ENCODE results near the gene FAM181A. TPM values are rescaled to one million over a fixed set of nuclear protein-coding genes. Genes with fewer than 3 reads are reported as not detected.

FAM181A gene
- not detected for total RNA-seq
- not detected for polyA plus RNA-seq

GRCh38 chr14:93926873-93927799, at the start of gene FAM181A:
FAM181A (plus strand) TSS chr14:93927344; CDS start chr14:93928286, 942 bp downstream.
- Histone ChIP-seq H3K27me3 (ENCODE audit: insufficient read depth, low read length) (no peaks in the 10 kb centered on the region), H3K27ac (ENCODE audit: low read depth, low read length) (no peak within 1 kb of the TSS), H3K36me3 (ENCODE audit: insufficient read depth, low read length) (no peaks in the 10 kb centered on the region), H3K4me1 (ENCODE audit: insufficient read depth, low read length) (no peaks in the 10 kb centered on the region), H3K4me3 (ENCODE audit: low read length in 2 of 2) (no peak within 1 kb of the TSS), H3K9me3 (ENCODE audit: control insufficient read depth in 1 of 2, low read length in 2 of 2) (no peaks in the 10 kb centered on the region)
- Mint-ChIP-seq H3K4me1 (no peaks in the 10 kb centered on the region), H3K27ac (no peak within 1 kb of the TSS), H3K4me3 (no peak within 1 kb of the TSS), H3K9me3 (no peaks in the 10 kb centered on the region), H3K36me3 (no peaks in the 10 kb centered on the region), H3K27me3 (no peaks in the 10 kb centered on the region)
- ChIA-PET POLR2A (ENCODE audit: partially characterized antibody) (interaction anchor here (1.8 kb wide), 1 partner anchor 43 kb away, joined by 5 read pairs; no protein-coding TSS in a partner anchor), CTCF (ENCODE audit: partially characterized antibody) (no interaction called here)
- intact Hi-C loops (cut with micrococcal nuclease): no loop called here
- DNase-seq: no peak

- peaks cover 3 to 18% of the 10 kb centered on the region in 2 donors for H3K27me3 Mint-ChIP-seq
Measured at GRCh38 chr14:93878212-93878611, 48.9 kb upstream of the FAM181A start.

GRCh38 chr14:93878871-93879270, 48.3 kb upstream of the FAM181A start:
- CTCF ChIA-PET (ENCODE audit: partially characterized antibody): no interaction called here
- H3K9me3 Mint-ChIP-seq: peaks cover 0 to 18% (median 10%) of the 10 kb centered on the region in 8 donors
- peaks cover 4% of the 10 kb centered on the region for H3K27me3 ChIP-seq (ENCODE audit: insufficient read depth, low read length)

More at GRCh38 chr14:93878212-93878611, 48.9 kb upstream of the FAM181A start:
- Mint-ChIP-seq H3K27ac (no peak overlapping the region), H3K4me1 (peaks cover 0 to 5% (median 2%) of the 10 kb centered on the region in 4 donors), H3K9me3 (peaks cover 0 to 22% (median 10%) of the 10 kb centered on the region in 8 donors), H3K4me3 (no peak overlapping the region), H3K36me3 (no peaks in the 10 kb centered on the region)
- ChIA-PET CTCF (ENCODE audit: partially characterized antibody) (no interaction called here), POLR2A (ENCODE audit: partially characterized antibody) (no interaction called here)
- no peak overlapping the region for H3K27ac ChIP-seq (ENCODE audit: low read depth, low read length)
- H3K4me1 ChIP-seq (ENCODE audit: insufficient read depth, low read length): no peaks in the 10 kb centered on the region
- DNase-seq: no peak
- no peaks in the 10 kb centered on the region for H3K9me3 ChIP-seq (ENCODE audit: control insufficient read depth in 1 of 2, low read length in 2 of 2)
- no peak overlapping the region for H3K4me3 ChIP-seq (ENCODE audit: low read length in 2 of 2)
- H3K27me3 ChIP-seq (ENCODE audit: insufficient read depth, low read length): peaks cover 4% of the 10 kb centered on the region
- no peaks in the 10 kb centered on the region for H3K36me3 ChIP-seq (ENCODE audit: insufficient read depth, low read length)
- intact Hi-C loops (cut with micrococcal nuclease): no loop called here

DNA sequence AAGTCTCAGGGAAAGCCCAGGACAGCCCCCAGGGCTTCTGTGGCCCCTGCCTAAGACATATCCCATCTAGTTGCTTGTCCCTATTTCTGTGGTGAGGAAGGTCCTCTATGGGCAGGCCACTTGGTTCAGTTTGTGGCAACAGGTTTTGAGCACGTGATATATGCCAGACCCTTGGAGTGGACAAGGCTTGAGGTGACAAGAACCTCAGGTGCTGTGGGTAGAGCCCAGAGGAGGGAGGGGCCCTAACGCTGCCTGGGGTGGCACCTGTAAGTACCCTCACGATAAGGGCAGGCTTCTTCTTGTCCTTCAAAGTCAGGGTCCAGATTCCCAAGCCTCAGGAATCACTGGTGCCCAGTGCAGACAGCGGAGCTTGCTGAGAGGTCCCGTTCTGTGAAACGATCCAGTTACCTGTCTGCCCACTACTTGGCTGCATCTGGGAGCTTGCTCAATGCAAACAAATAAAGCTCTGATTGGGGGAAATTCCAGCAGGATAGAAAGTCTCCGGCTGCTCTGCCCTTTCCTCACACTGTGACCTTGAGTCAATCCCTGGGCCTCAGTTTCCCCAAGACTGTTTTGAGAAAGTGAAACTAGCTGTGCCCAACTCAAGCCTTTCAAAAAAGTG, 47.7 kb upstream of the FAM181A start:
- no peak for DNase-seq
- Mint-ChIP-seq H3K4me1 (peaks cover 0 to 5% (median 2%) of the 10 kb centered on the region in 4 donors), H3K27me3 (peaks cover 3 to 8% of the 10 kb centered on the region in 2 donors), H3K9me3 (peaks cover 0 to 12% (median 8%) of the 10 kb centered on the region in 8 donors), H3K36me3 (no peaks in the 10 kb centered on the region), H3K27ac (no peak overlapping the region), H3K4me3 (no peak overlapping the region)
- Histone ChIP-seq H3K4me3 (ENCODE audit: low read length in 2 of 2) (no peak overlapping the region), H3K4me1 (ENCODE audit: insufficient read depth, low read length) (no peaks in the 10 kb centered on the region), H3K36me3 (ENCODE audit: insufficient read depth, low read length) (no peaks in the 10 kb centered on the region), H3K9me3 (ENCODE audit: control insufficient read depth in 1 of 2, low read length in 2 of 2) (no peaks in the 10 kb centered on the region), H3K27ac (ENCODE audit: low read depth, low read length) (no peak overlapping the region), H3K27me3 (ENCODE audit: insufficient read depth, low read length) (peaks cover 3% of the 10 kb centered on the region)
- ChIA-PET CTCF (ENCODE audit: partially characterized antibody) (no interaction called here), POLR2A (ENCODE audit: partially characterized antibody) (no interaction called here)
- intact Hi-C loops (cut with micrococcal nuclease): no loop called here

More at GRCh38 chr14:93878871-93879270, 48.3 kb upstream of the FAM181A start:
- Mint-ChIP-seq H3K4me1 (peaks cover 0 to 5% (median 2%) of the 10 kb centered on the region in 4 donors), H3K27ac (no peak overlapping the region), H3K27me3 (peaks cover 3 to 13% of the 10 kb centered on the region in 2 donors), H3K36me3 (no peaks in the 10 kb centered on the region), H3K4me3 (no peak overlapping the region)
- intact Hi-C loops (cut with micrococcal nuclease): no loop called here
- DNase-seq: no peak
- H3K36me3 ChIP-seq (ENCODE audit: insufficient read depth, low read length): no peaks in the 10 kb centered on the region
- no peaks in the 10 kb centered on the region for H3K9me3 ChIP-seq (ENCODE audit: control insufficient read depth in 1 of 2, low read length in 2 of 2)
- POLR2A ChIA-PET (ENCODE audit: partially characterized antibody): no interaction called here
- no peaks in the 10 kb centered on the region for H3K4me1 ChIP-seq (ENCODE audit: insufficient read depth, low read length)
- H3K27ac ChIP-seq (ENCODE audit: low read depth, low read length): no peak overlapping the region
- H3K4me3 ChIP-seq (ENCODE audit: low read length in 2 of 2): no peak overlapping the region

GRCh38 chr14:93880021-93880820, 46.9 kb upstream of the FAM181A start:
- ChIA-PET POLR2A (ENCODE audit: partially characterized antibody) (no interaction called here), CTCF (ENCODE audit: partially characterized antibody) (no interaction called here)
- peaks cover 0 to 6% (median 5%) of the 10 kb centered on the region in 4 donors for H3K4me1 Mint-ChIP-seq
- intact Hi-C loops (cut with micrococcal nuclease): no loop called here
- no peak overlapping the region for H3K4me3 ChIP-seq (ENCODE audit: low read length in 2 of 2)
- H3K9me3 Mint-ChIP-seq: peaks cover 0 to 16% (median 8%) of the 10 kb centered on the region in 8 donors
- H3K4me1 ChIP-seq (ENCODE audit: insufficient read depth, low read length): no peaks in the 10 kb centered on the region
- no peak overlapping the region for H3K27ac ChIP-seq (ENCODE audit: low read depth, low read length)
- H3K27ac Mint-ChIP-seq: no peak overlapping the region
- H3K9me3 ChIP-seq (ENCODE audit: control insufficient read depth in 1 of 2, low read length in 2 of 2): no peaks in the 10 kb centered on the region
- no peaks in the 10 kb centered on the region for H3K27me3 ChIP-seq (ENCODE audit: insufficient read depth, low read length)
- H3K4me3 Mint-ChIP-seq: peak overlapping the region in 1 of 8 donors; percentile 9
- no peak for DNase-seq
- peaks cover 3 to 11% of the 10 kb centered on the region in 2 donors for H3K27me3 Mint-ChIP-seq
- H3K36me3 ChIP-seq (ENCODE audit: insufficient read depth, low read length): no peaks in the 10 kb centered on the region
- H3K36me3 Mint-ChIP-seq: no peaks in the 10 kb centered on the region

- no peak overlapping the region for H3K4me3 ChIP-seq (ENCODE audit: low read length in 2 of 2)
- ChIA-PET CTCF (ENCODE audit: partially characterized antibody) (interaction anchor here (1.0 to 1.3 kb wide), 3 partner anchors 8 to 13 kb away, joined by 3 to 4 read pairs (median 4); no protein-coding TSS in a partner anchor), POLR2A (ENCODE audit: partially characterized antibody) (no interaction called here)
- H3K36me3 ChIP-seq (ENCODE audit: insufficient read depth, low read length): no peaks in the 10 kb centered on the region
- H3K27ac ChIP-seq (ENCODE audit: low read depth, low read length): no peak overlapping the region
- peak overlapping the region in 1 of 7 donors; percentile 94 for H3K27ac Mint-ChIP-seq
- DNase-seq: no peak
- intact Hi-C loops (cut with micrococcal nuclease): no loop called here
- peaks cover 3 to 27% of the 10 kb centered on the region in 2 donors for H3K27me3 Mint-ChIP-seq
- H3K9me3 ChIP-seq (ENCODE audit: control insufficient read depth in 1 of 2, low read length in 2 of 2): no peaks in the 10 kb centered on the region
- no peaks in the 10 kb centered on the region for H3K4me1 ChIP-seq (ENCODE audit: insufficient read depth, low read length)
- no peaks in the 10 kb centered on the region for H3K36me3 Mint-ChIP-seq
- no peak overlapping the region for H3K4me3 Mint-ChIP-seq
- H3K27me3 ChIP-seq (ENCODE audit: insufficient read depth, low read length): no peaks in the 10 kb centered on the region
- H3K4me1 Mint-ChIP-seq: peaks cover 0 to 5% (median 4%) of the 10 kb centered on the region in 4 donors
- H3K9me3 Mint-ChIP-seq: peaks cover 0 to 21% (median 11%) of the 10 kb centered on the region in 8 donors
Measured at GRCh38 chr14:93884950-93885349, 42.2 kb upstream of the FAM181A start.
